Measurements from ENCODE around the gene HSPD1.

DNA sequence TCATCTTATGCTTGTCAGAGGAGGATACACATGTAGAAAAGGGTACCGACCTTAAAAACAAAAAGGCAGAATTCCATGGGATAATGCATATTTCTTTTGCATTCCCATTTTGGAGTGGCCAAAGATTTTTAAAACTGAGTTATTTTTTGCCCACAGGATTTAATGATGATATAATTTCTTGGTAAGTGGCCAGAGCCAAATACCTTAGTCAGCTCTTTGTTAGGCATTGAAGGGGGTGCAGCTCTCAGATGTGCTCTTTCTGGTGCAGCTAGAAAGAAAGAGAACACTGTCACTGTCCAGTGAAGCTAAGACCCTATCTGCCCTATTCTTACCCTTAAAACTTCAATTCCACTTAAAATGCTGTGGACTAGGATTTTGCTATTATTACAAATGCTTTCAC lies 35.5 kb downstream of the HSPD1 start:
- TF ChIP-seq POLR2A (IDR thresholded peaks at IDR 0.05): no peak
- TF ChIP-seq, protein P1, sequence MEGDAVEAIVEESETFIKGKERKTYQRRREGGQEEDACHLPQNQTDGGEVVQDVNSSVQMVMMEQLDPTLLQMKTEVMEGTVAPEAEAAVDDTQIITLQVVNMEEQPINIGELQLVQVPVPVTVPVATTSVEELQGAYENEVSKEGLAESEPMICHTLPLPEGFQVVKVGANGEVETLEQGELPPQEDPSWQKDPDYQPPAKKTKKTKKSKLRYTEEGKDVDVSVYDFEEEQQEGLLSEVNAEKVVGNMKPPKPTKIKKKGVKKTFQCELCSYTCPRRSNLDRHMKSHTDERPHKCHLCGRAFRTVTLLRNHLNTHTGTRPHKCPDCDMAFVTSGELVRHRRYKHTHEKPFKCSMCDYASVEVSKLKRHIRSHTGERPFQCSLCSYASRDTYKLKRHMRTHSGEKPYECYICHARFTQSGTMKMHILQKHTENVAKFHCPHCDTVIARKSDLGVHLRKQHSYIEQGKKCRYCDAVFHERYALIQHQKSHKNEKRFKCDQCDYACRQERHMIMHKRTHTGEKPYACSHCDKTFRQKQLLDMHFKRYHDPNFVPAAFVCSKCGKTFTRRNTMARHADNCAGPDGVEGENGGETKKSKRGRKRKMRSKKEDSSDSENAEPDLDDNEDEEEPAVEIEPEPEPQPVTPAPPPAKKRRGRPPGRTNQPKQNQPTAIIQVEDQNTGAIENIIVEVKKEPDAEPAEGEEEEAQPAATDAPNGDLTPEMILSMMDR (IDR thresholded peaks at IDR 0.05): no peak
